RPMI8226 (cell line): Measurements from ENCODE around the gene NAV2.
"Not testable (repeated sequence)": the region's sequence is repeated elsewhere in the genome, so short reads cannot be mapped to it uniquely, and the experiment has no call there.

Source experiments
- DNase-seq: peaks from one replicate; pipeline ENCODE4 v3.0.0-alpha.2; 2015

The NAV2 gene

GRCh38 chr11:19872512-19873145 lies 160.0 kb downstream of the NAV2 start:
- DNase-seq, result no peak

DNA sequence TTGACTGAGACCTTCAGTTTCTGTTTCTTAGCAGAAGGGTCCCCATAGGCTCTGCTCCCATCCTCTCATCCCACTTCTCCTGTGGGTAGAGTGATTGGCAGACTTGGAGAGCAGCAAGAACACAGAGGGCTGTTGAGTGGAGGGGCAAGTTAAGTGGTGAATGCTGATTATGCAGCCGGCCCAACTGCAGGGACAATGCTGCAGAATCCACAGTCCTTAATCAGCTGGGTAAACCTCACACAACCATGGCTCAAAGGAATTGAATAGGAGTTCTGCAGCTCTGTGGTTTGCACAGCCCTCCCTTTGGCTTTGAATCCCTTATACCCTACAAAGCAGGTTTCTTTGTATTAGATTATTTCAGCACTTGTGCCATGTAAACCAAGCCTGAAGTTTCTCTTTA lies 161.1 kb downstream of the NAV2 start:
- DNase-seq, result no peak

- DNase-seq, result no peak
These were observed 161.6 kb downstream of the NAV2 start for GRCh38 chr11:19874266-19874665.

GRCh38 chr11:19876750-19877149 lies 164.1 kb downstream of the NAV2 start:
- no peak for DNase-seq

GRCh38 chr11:19878520-19878919 lies 165.9 kb downstream of the NAV2 start:
- DNase-seq, result no peak

- no peak for DNase-seq
These were observed 166.9 kb downstream of the NAV2 start for GRCh38 chr11:19879307-19880087.

DNA sequence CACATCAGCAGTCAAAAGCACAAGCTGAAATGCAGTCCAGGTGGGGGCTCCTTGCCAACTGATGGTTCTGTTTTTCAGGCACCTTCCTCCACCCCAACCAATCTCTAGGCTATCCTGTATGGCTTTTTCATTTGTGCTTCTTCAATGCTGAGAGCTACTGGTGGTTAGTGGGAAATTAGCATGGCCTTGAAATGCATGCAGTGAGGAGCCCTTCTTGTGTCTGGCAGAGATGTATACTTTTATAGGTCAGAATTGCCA lies 167.4 kb downstream of the NAV2 start:
- DNase-seq, result no peak

DNA sequence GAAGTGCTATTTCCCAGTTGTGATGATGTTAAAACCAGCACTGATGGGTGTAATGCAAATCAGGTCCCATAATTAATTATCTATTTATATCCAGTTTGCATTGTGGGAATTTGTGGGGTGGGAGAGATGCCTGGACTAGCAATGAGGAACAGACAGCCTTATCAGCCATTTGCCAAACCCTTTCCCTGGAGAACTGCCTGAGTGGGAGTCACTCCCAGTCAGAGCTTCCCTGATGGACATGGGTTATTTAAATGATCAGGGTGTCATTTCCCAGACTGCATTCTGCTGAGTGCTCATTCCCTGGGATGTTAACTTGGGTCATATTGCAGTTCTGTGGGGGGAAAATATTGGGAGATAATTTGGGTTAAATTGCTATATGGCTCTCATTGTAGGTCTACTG lies 168.5 kb downstream of the NAV2 start:
- DNase-seq, result no peak

- no peak for DNase-seq
These were observed 169.7 kb downstream of the NAV2 start for GRCh38 chr11:19882356-19882755.

DNA sequence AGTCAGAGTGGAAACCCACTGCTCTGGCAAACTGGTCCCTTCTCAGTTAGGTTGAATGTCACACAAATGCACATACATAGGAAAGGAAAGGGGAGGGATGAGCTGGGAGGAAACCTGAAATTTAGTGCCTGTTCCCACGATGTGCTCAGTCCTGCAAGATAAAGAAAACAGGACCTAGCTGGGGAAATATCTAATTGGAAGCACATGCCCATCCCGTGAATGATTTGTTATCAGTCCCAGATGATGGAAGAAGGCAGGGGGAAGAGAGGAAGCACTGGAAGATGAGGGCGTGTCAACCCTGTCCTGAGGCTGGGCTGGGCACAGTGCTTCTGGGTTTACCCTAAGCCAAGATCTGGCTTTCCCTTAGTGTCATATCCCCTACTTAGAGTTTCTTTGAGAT lies 173.9 kb downstream of the NAV2 start:
- DNase-seq, result no peak

DNA sequence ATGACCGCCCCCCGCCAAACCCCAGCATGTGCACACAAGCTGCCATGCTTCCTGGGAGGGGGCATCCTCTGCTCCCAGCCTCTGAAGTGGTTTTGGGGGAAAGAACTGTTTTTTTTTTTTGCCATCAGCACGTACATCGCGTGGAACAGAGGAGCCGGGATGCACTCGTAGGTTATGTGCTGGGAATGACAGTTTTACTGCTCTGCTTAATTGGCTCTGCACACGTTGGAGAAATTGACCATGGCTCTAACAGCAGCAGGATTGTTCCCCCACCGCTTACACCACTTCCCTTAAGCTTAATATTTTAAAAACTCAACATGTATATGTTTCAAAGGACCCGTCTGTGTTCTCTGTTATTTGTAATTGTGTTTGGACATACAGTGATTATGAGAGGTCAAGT lies 175.2 kb downstream of the NAV2 start:
- no peak for DNase-seq

DNA sequence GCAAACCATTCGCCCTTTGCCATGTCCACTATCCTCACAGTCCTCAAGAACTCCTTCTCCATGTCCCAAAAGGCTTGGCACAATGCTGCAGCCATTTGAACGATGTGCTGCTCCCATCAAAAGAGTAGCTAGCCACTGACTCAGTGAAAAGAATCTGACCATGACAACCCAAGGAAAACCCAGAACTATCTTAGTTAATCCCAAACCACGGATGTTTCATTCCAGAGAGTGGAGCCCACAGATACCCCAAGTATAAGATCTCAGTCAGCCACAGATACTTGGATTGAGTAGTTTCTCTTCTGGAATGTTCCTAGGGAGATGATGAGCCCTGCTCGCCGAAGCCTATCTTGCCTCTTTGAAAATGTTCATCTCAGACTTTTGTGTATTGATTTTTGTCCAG lies 176.9 kb downstream of the NAV2 start:
- no peak for DNase-seq

GRCh38 chr11:19890308-19890707 lies 177.7 kb downstream of the NAV2 start:
- DNase-seq, result no peak

- DNase-seq, result no peak
These were observed 178.4 kb downstream of the NAV2 start for GRCh38 chr11:19891022-19891421.

GRCh38 chr11:19892387-19892786 lies 179.8 kb downstream of the NAV2 start:
- DNase-seq, result no peak

DNA sequence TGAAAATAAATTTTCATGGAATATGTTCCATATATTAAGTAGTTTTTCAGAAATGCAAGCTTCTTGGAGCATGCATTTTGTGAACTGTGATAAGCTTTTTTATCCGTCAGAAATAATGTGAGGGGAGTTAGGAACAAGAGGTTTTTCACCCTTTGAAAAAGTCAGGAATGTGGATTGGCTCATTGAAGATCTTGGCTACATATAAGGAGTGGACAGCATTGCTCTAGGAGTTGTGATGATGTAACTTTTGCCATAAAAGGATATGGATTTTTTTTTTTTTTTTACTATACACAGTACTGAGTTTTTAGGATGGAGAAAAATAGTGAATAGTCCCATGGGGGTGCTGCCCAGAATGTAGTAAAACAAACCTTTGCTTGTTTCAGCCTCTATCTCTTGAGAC lies 180.2 kb downstream of the NAV2 start:
- no peak for DNase-seq

DNA sequence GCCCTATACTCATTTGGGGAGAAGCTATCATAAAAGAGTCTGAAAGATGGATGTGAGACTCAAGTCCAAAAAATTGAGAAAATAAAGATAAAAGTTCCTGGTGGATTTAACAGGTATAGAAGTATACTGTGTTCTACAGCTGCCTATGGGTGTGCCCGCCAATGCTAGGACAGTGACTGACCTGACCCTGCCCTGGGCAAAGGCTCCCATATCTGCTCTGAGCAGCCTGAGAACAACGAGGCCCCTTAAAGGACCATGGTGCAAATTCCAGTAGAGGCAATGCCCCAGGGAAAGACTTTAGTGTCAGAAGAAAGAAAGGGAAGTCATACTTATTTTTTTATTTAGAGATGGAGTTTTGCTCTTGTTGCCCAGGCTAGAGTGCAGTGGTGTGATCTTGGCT lies 181.8 kb downstream of the NAV2 start:
- no peak for DNase-seq

DNA sequence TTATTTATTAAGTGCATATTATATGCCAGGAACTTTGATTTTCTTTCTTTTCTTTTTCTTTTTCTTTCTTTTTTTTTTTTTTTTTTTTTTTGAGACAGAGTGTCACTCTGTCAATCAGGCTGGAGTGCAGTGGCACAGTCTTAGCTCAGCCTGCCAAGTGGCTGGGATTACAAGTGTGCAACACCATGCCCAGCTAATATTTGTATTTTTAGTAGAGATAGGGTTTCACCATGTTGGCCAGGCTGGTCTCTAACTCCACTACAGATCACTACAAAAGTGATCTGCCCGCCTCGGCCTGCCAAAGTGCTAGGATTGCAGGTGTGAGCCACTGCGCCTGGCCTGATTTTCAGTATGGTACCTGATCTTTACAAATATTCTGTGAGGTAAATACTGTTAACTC lies 182.4 kb downstream of the NAV2 start:
- not testable (repeated sequence) for DNase-seq

DNA sequence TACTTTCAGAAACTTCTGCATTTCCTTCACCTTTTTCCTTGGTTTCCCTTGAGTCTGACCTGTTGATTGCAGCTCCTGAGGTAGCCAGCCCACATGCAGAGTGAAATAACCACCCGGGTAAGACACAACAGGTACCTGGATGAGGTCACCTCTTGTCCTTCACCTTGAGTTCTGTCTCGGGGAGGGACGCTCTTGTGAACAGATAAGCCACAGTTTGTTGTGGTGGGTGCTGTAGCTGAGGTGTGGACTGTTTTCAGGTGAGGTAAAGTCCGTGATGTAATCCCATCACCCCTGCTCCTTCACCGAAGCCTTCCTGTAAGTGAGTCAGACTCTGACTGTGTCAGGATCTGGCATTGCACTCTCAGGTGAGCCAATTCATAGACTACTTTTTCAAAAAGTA lies 183.1 kb downstream of the NAV2 start:
- no peak for DNase-seq

DNA sequence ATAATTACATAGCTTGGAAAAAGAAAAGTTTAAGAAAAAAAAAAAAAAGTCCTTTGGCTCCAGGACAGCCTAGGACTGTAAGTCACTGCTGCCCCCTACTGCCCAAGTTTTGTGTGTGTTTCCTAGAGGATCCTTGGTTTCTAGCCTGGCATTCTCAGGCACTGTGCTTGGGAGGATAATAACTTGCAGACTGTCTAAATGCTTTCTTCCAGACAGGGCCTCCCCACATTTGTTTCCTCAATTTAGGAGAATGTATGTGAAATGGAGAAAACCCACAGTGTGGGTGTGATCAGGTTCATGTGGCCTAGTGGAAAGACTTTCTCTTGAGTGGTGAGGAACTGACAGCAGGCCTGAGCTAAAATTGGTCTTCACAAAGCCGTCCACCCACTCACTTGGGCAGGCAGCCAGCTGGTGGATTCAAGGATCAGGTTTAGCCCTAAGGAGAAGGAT lies 191.0 kb downstream of the NAV2 start:
- DNase-seq, result peak; percentile 53

- no peak for DNase-seq
These were observed 192.7 kb downstream of the NAV2 start for GRCh38 chr11:19905280-19905853.

DNA sequence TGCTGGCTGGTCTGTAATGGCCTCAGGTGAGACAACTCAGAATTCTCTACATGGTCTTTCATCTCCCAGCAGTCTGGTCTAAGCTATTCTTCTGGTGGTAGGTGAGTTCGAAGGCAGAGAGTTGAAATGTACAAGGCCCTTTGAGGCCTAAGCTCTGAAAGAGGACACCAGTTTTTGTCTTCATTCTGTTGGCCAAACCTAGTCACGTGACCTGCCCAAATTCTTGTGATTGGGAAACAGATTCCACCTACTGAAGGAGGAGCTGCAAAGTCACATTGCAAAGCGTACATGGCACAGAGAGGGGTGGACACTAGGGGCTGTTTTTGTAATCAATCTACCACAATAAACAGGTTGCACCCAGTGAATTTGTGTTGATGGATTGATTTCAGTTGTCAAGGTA lies 193.5 kb downstream of the NAV2 start:
- no peak for DNase-seq

- no peak for DNase-seq
These were observed 194.5 kb downstream of the NAV2 start for GRCh38 chr11:19907008-19907579.

- no peak for DNase-seq
These were observed 195.2 kb downstream of the NAV2 start for GRCh38 chr11:19907839-19908238.
